ENCODE measurements around the gene MYPOP.

The MYPOP gene

DNA sequence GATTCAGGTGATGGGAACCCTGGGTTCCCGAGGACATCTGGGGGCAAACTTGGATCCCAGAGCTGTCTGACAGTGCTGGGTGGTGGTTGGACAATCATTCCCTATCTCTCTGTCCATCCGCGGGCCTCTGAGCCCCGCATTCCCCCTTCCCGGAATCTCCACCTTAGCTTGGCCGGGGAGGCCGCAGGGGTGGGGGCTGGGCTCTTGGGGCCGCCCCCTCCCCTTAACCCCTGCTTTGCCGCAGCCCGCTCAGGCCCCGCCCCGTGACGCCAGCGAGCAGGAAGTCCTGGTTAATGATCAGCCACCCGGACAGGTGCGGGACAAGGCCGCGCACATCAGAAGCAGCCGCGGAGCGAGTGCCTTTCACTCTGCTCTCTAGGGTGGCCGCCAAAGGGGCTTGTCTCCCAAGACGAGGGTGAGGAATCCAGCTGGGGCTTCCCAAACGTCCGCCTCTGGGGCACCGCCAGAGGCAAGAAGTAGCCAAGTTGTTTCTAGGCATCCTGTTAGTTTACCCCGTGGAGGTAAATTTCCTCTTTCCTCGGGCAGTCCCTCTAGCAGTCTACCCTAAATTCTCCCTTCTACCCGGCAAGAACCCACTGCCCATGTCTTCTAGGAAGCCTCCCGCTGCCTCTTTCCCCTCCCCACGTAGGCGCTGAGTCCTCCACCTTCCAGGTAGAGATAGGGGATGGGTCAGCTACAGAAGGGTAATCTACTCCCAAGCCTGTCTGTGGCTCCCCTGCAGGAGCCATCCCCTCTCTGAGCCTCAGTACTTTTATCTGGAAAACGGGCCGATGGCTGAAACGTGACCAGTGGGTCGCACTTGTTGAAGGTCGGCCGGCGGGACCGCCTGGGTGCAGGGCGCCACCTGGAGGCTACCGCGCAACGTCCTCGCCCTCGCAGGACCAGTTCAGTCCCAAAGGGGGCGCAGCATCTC is 19.5 kb downstream of the MYPOP start:
- Histone ChIP-seq H3K4me1 (ENCODE audit: control insufficient read depth, insufficient read depth, low read depth, low read length) (peaks cover 46% of the 10 kb centered on the region), H4K91ac (ENCODE audit: low read length) (no peak overlapping the region), H3K14ac (ENCODE audit: low read length in 2 of 2) (no peak overlapping the region), H3K27ac (ENCODE audit: low read length, poor library complexity, severe bottlenecking) (peak overlapping the region; percentile 66), H3K36me3 (ENCODE audit: control insufficient read depth in 1 of 2, insufficient read depth in 2 of 2, low read depth in 1 of 2, low read length in 2 of 2) (peaks cover 8 to 17% of the 10 kb centered on the region in 2 experiments), H3K9me3 (ENCODE audit: control insufficient read depth, low read length) (no peaks in the 10 kb centered on the region), H3K27me3 (ENCODE audit: control insufficient read depth in 1 of 2, insufficient read depth in 1 of 2, low read length in 2 of 2) (peaks cover 0 to 14% of the 10 kb centered on the region in 2 experiments), H2AK5ac (ENCODE audit: low read length, severe bottlenecking) (peak overlapping the region; percentile 92), H3K4ac (ENCODE audit: low read depth in 1 of 2, low read length in 2 of 2) (no peak overlapping the region), H2BK15ac (ENCODE audit: low read depth, poor library complexity, severe bottlenecking) (no peak overlapping the region), H2BK12ac (ENCODE audit: low read length in 2 of 2) (no peak overlapping the region), H2AFZ (ENCODE audit: low read depth, low read length) (no peak overlapping the region), H3K4me2 (ENCODE audit: low read length, poor library complexity, severe bottlenecking) (peak overlapping the region; percentile 83), H3K18ac (ENCODE audit: low read depth in 1 of 2, low read length in 2 of 2) (peak overlapping the region in 1 of 2 experiments; percentile 26), H3K4me3 (ENCODE audit: insufficient read depth in 1 of 2, low read depth in 1 of 2, low read length in 2 of 2) (peak overlapping the region; percentile 32 to 57), H3K23ac (ENCODE audit: low read length in 2 of 2) (no peak overlapping the region), H2BK5ac (ENCODE audit: low read depth, low read length, poor library complexity, severe bottlenecking) (peak overlapping the region; percentile 15), H2BK120ac (ENCODE audit: low read depth, low read length) (peak overlapping the region; percentile 42), H3K9ac (ENCODE audit: low read length) (peak overlapping the region; percentile 65), H3K79me1 (replicated peaks; ENCODE audit: low read length, poor library complexity, severe bottlenecking) (peaks cover 16% of the 10 kb centered on the region), H4K8ac (ENCODE audit: low read length) (no peak overlapping the region)
- peak; percentile 85 for DNase-seq
- 8% methylated on average over 39 of the region's 47 CpGs for WGBS

DNA sequence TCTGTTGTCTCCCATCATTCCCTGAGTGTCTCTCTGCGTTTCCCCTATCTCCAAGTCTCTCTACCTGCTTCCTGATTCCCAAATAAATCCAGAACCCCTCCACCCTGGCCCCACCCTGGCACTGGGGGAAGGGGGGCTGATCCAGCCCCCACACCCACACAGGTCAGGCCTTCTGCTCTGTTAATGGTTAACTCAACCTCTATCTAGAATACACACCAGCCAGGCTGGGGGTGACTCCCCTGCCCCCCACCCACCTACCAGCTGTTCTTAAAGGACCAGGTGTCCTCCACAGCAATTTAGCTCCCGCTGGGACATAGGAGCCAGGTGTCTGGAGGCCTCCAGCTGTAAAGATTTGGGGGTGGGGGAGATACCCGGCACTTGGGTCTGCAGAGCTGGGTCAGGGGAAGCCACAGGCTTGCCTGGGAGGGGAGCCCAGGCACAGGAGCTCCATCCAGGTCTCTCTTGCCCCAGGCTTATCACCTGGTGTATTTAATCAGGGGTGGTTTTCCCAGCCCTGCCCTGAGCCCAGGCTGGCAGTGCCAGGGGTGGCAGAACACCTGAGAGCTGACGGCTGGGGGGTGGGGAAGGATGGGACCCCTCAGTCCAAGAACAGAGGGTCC is 20.4 kb downstream of the MYPOP start:
- Histone ChIP-seq H4K8ac (ENCODE audit: low read length) (peak overlapping the region; percentile 29), H2BK120ac (ENCODE audit: low read depth, low read length) (no peak overlapping the region), H3K9ac (ENCODE audit: low read length) (no peak overlapping the region), H3K4ac (ENCODE audit: low read depth in 1 of 2, low read length in 2 of 2) (no peak overlapping the region), H2AFZ (ENCODE audit: low read depth, low read length) (no peak overlapping the region), H3K9me3 (ENCODE audit: control insufficient read depth, low read length) (no peaks in the 10 kb centered on the region), H3K4me1 (ENCODE audit: control insufficient read depth, insufficient read depth, low read depth, low read length) (peaks cover 51% of the 10 kb centered on the region), H2BK12ac (ENCODE audit: low read length in 2 of 2) (no peak overlapping the region), H3K27ac (ENCODE audit: low read length, poor library complexity, severe bottlenecking) (peak overlapping the region; percentile 45), H3K18ac (ENCODE audit: low read depth in 1 of 2, low read length in 2 of 2) (no peak overlapping the region), H3K79me1 (replicated peaks; ENCODE audit: low read length, poor library complexity, severe bottlenecking) (peaks cover 16% of the 10 kb centered on the region), H4K91ac (ENCODE audit: low read length) (peak overlapping the region; percentile 28), H3K14ac (ENCODE audit: low read length in 2 of 2) (no peak overlapping the region), H3K23ac (ENCODE audit: low read length in 2 of 2) (no peak overlapping the region), H3K4me3 (ENCODE audit: insufficient read depth in 1 of 2, low read depth in 1 of 2, low read length in 2 of 2) (no peak overlapping the region), H2BK15ac (ENCODE audit: low read depth, poor library complexity, severe bottlenecking) (peak overlapping the region; percentile 6), H3K36me3 (ENCODE audit: control insufficient read depth in 1 of 2, insufficient read depth in 2 of 2, low read depth in 1 of 2, low read length in 2 of 2) (peaks cover 8 to 17% of the 10 kb centered on the region in 2 experiments), H3K4me2 (ENCODE audit: low read length, poor library complexity, severe bottlenecking) (peak overlapping the region; percentile 83), H2BK5ac (ENCODE audit: low read depth, low read length, poor library complexity, severe bottlenecking) (no peak overlapping the region), H2AK5ac (ENCODE audit: low read length, severe bottlenecking) (peak overlapping the region; percentile 92), H3K27me3 (ENCODE audit: control insufficient read depth in 1 of 2, insufficient read depth in 1 of 2, low read length in 2 of 2) (peaks cover 0 to 19% of the 10 kb centered on the region in 2 experiments)
- DNase-seq = no peak
- 46% methylated on average over 4 of the region's 4 CpGs for WGBS

DNA sequence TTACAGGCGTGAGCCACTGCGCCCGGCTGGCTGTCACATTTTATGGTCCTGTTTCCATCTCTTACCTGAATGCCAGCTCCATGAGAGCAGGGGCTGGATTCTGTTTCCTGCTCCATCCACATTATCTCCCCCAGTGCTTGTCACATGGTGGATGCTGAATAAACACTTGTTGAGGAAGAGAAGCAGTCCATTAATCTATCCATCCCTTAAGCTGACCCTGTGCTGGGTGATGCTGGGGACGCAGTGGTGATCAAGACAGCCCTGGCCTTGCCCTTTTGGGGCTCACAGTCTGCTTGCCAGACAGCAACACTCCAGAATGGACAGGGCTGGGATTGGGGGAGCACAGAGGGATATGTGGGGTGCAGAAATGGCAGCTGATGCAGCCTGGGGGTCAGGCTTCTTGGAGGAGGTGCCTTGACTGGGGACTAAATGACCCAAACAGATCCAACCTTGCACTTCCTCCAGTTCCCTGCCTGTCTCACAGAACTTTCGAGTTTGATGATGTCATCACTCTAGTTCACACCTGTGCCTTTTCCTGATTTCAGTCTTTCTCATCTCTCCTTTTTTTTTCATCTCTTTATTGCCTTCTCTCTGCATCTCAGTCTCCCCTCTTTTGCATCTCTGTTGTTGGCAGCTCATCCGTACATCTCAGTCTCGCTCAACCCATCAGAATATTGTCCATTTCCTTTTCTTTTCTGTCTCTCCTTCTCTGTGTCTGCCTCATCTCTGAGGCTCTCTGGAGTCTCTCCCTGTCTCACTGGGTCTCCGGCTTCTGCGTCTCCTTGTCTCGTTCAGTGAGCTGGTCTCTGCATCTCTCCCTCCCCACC is 21.1 kb downstream of the MYPOP start:
- H2AFZ ChIP-seq (ENCODE audit: low read depth, low read length) = no peak overlapping the region
- DNase-seq = no peak
- H3K4me1 ChIP-seq (ENCODE audit: control insufficient read depth, insufficient read depth, low read depth, low read length) = peaks cover 59% of the 10 kb centered on the region
- no peak overlapping the region for H3K4me3 ChIP-seq (ENCODE audit: insufficient read depth in 1 of 2, low read depth in 1 of 2, low read length in 2 of 2)
- H3K9me3 ChIP-seq (ENCODE audit: control insufficient read depth, low read length) = no peaks in the 10 kb centered on the region
- H2AK5ac ChIP-seq (ENCODE audit: low read length, severe bottlenecking) = peak overlapping the region; percentile 72
- H3K36me3 ChIP-seq (ENCODE audit: control insufficient read depth in 1 of 2, insufficient read depth in 2 of 2, low read depth in 1 of 2, low read length in 2 of 2) = peaks cover 8 to 17% of the 10 kb centered on the region in 2 experiments
- H3K27ac ChIP-seq (ENCODE audit: low read length, poor library complexity, severe bottlenecking) = peak overlapping the region; percentile 39
- H2BK15ac ChIP-seq (ENCODE audit: low read depth, poor library complexity, severe bottlenecking) = no peak overlapping the region
- no peak overlapping the region for H2BK12ac ChIP-seq (ENCODE audit: low read length in 2 of 2)
- H3K27me3 ChIP-seq (ENCODE audit: control insufficient read depth in 1 of 2, insufficient read depth in 1 of 2, low read length in 2 of 2) = peaks cover 0 to 23% of the 10 kb centered on the region in 2 experiments
- no peak overlapping the region for H3K4ac ChIP-seq (ENCODE audit: low read depth in 1 of 2, low read length in 2 of 2)
- no peak overlapping the region for H2BK120ac ChIP-seq (ENCODE audit: low read depth, low read length)
- H4K91ac ChIP-seq (ENCODE audit: low read length) = peak overlapping the region; percentile 84
- no peak overlapping the region for H3K9ac ChIP-seq (ENCODE audit: low read length)
- H3K14ac ChIP-seq (ENCODE audit: low read length in 2 of 2) = no peak overlapping the region
- H3K4me2 ChIP-seq (ENCODE audit: low read length, poor library complexity, severe bottlenecking) = no peak overlapping the region
- H3K18ac ChIP-seq (ENCODE audit: low read depth in 1 of 2, low read length in 2 of 2) = no peak overlapping the region
- H2BK5ac ChIP-seq (ENCODE audit: low read depth, low read length, poor library complexity, severe bottlenecking) = no peak overlapping the region
- H3K79me1 ChIP-seq (replicated peaks; ENCODE audit: low read length, poor library complexity, severe bottlenecking) = peaks cover 16% of the 10 kb centered on the region
- H4K8ac ChIP-seq (ENCODE audit: low read length) = no peak overlapping the region
- 72% methylated on average over 10 of the region's 10 CpGs for WGBS
- no peak overlapping the region for H3K23ac ChIP-seq (ENCODE audit: low read length in 2 of 2)

Data from mesenchymal stem cell (in vitro differentiated cells and primary cell).